GM21723 (cell line): ENCODE results near the gene LTBP3.

Experiments
- ATAC-seq: cut with Tn5 transposase; IDR thresholded peaks from one replicate; pipeline ENCODE4 v1.9.1; 2021; ENCODE audit warnings: mild to moderate bottlenecking, moderate library complexity; ENCODE audit not compliant: unreplicated experiment

LTBP3 gene

GRCh38 chr11:65555693-65556231 is 2.4 kb downstream of the LTBP3 start:
- no peak for ATAC-seq

GRCh38 chr11:65554842-65555430 is 3.2 kb downstream of the LTBP3 start:
- no peak for ATAC-seq

GRCh38 chr11:65554057-65554818 is 3.9 kb downstream of the LTBP3 start:
- no peak for ATAC-seq

GRCh38 chr11:65553301-65554001 is 4.7 kb downstream of the LTBP3 start:
- no peak for ATAC-seq

GRCh38 chr11:65552388-65552951 is 5.7 kb downstream of the LTBP3 start:
- ATAC-seq, result no peak

- ATAC-seq, result no peak
Measured at GRCh38 chr11:65551572-65552387, 6.4 kb downstream of the LTBP3 start.

- no peak for ATAC-seq
Measured at GRCh38 chr11:65549096-65549495, 9.1 kb downstream of the LTBP3 start.

GRCh38 chr11:65548395-65548794 is 9.8 kb downstream of the LTBP3 start:
- no peak for ATAC-seq

- ATAC-seq, result no peak
Measured at GRCh38 chr11:65547446-65548125, 10.6 kb downstream of the LTBP3 start.

- ATAC-seq, result peak; percentile 73
Measured at GRCh38 chr11:65546217-65546958, 11.8 kb downstream of the LTBP3 start.

- no peak for ATAC-seq
Measured at GRCh38 chr11:65545853-65546216, 12.3 kb downstream of the LTBP3 start.

GRCh38 chr11:65542738-65543390 is 15.3 kb downstream of the LTBP3 start:
- ATAC-seq, result no peak

- ATAC-seq, result no peak
Measured at GRCh38 chr11:65541093-65541982, 16.8 kb downstream of the LTBP3 start.

GRCh38 chr11:65540290-65541092 is 17.7 kb downstream of the LTBP3 start:
- ATAC-seq, result peak; percentile 58

- ATAC-seq, result peak; percentile 56
Measured at GRCh38 chr11:65539744-65540289, 18.3 kb downstream of the LTBP3 start.

GRCh38 chr11:65538915-65539743 is 19.0 kb downstream of the LTBP3 start:
- no peak for ATAC-seq
